ENCODE data around the gene IQSEC1. TPM values are rescaled to one million over a fixed set of nuclear protein-coding genes. Genes with fewer than 3 reads are reported as not detected.

IQSEC1 gene
- total and polyA plus RNA-seq, 2 of the 8 experiments (the other 6 are each of a cell fraction or from before 2014, with no cell fraction given) = 6.8 to 28.8 TPM

- H3K27me3 ChIP-seq (replicated peaks in 1 of 4; ENCODE audit: control insufficient read depth in 3 of 4, extremely low read depth in 1 of 4, insufficient read depth in 3 of 4, low read length in 3 of 4) = no peaks in the 10 kb centered on the region
- H3K36me3 ChIP-seq (ENCODE audit: control insufficient read depth in 2 of 4, insufficient read depth in 4 of 4, low read length in 3 of 4) = no peaks in the 10 kb centered on the region
- no peak overlapping the region for H3K4me2 ChIP-seq (ENCODE audit: insufficient read depth in 1 of 2, low read depth in 2 of 2, low read length in 2 of 2)
- no peak overlapping the region for H3K14ac ChIP-seq (ENCODE audit: insufficient read length)
- ChIA-PET CTCF (ENCODE audit: partially characterized antibody) (interaction anchor here (0.9 to 1.6 kb wide), 5 partner anchors 11 to 554 kb away, joined by 3 to 5 read pairs (median 4); no protein-coding TSS in a partner anchor), POLR2A (ENCODE audit: partially characterized antibody) (no interaction called here)
- no peak overlapping the region for H4K5ac ChIP-seq (ENCODE audit: insufficient read length, low read depth, low read length)
- no peak overlapping the region for H3K23ac ChIP-seq (ENCODE audit: insufficient read length)
- H3K79me2 ChIP-seq (ENCODE audit: control insufficient read depth in 1 of 2, insufficient read depth in 2 of 2, low read length in 2 of 2) = no peaks in the 10 kb centered on the region
- peaks cover 0 to 2% of the 10 kb centered on the region in 2 experiments for H4K20me1 ChIP-seq (replicated peaks in 1 of 2; ENCODE audit: control insufficient read depth in 1 of 2, insufficient read depth in 2 of 2, low read length in 2 of 2)
- H3K18ac ChIP-seq (ENCODE audit: extremely low read depth, low read length) = no peak overlapping the region
- no peak overlapping the region for H3K4me3 ChIP-seq (ENCODE audit: extremely low read depth in 1 of 4, insufficient read depth in 2 of 4, low read depth in 3 of 4, low read length in 4 of 4)
- no peak overlapping the region for H2AK5ac ChIP-seq (ENCODE audit: low read depth, low read length)
- no peak overlapping the region for H4K8ac ChIP-seq (ENCODE audit: extremely low read depth, insufficient read depth, low read length)
- no peak overlapping the region for H4K91ac ChIP-seq (replicated peaks; ENCODE audit: insufficient read length, low read length)
- no peak overlapping the region for H3K27ac ChIP-seq (ENCODE audit: low read depth, low read length)
- DNase-seq (ENCODE audit: low read depth in 1 of 2, low spot score in 2 of 2) = no peak
- no peak overlapping the region for H2BK12ac ChIP-seq (ENCODE audit: low read depth, low read length)
- FAIRE-seq = no peak
- peaks cover 2% of the 10 kb centered on the region; the same call in 1 of the 2 replicates for H3K23me2 ChIP-seq (ENCODE audit: low read depth, low read length)
- no peak overlapping the region for H3K4ac ChIP-seq (replicated peaks; ENCODE audit: insufficient read length, low read depth, low read length)
- H3K9me3 ChIP-seq (ENCODE audit: insufficient read depth in 2 of 2, low read depth in 1 of 2, low read length in 1 of 2) = no peaks in the 10 kb centered on the region
- H3K56ac ChIP-seq (replicated peaks; ENCODE audit: insufficient read length, low read depth, low read length) = no peak overlapping the region
- H2AFZ ChIP-seq (ENCODE audit: low read length) = no peak overlapping the region
- no peak overlapping the region for H3K9ac ChIP-seq (replicated peaks in 1 of 4; ENCODE audit: extremely low read depth in 1 of 4, low read depth in 3 of 4, low read length in 3 of 4)
- peaks cover 0 to 4% (median 3%) of the 10 kb centered on the region in 4 experiments; a peak in 5 of 7 replicates for H3K4me1 ChIP-seq (replicated peaks in 1 of 4; ENCODE audit: control insufficient read depth in 3 of 4, insufficient read depth in 4 of 4, low read length in 3 of 4)
- no peak overlapping the region for H2BK15ac ChIP-seq (ENCODE audit: low read length)
- no peak overlapping the region for H2BK20ac ChIP-seq (ENCODE audit: low read length)
- no peaks in the 10 kb centered on the region for H3K79me1 ChIP-seq (ENCODE audit: low read depth, low read length)
- no peak overlapping the region for H2BK120ac ChIP-seq (replicated peaks; ENCODE audit: low read depth, low read length)
- no peak overlapping the region; the same call in 1 of the 2 replicates for H2BK5ac ChIP-seq (ENCODE audit: low read depth, low read length)
- WGBS, 2 experiments (ENCODE audit: extremely low coverage in 1 of 2, insufficient coverage in 1 of 2, insufficient read length in 1 of 2, insufficient replicate concordance in 2 of 2, low coverage in 1 of 2, low lambda C conversion rate in 2 of 2, missing lambda C conversion rate in 1 of 2) = 83% methylated on average over 18 of the region's 21 CpGs; no CpG with 5 or more reads in 1 of the 2 experiments
- TF ChIP-seq ASH2L (IDR thresholded peaks at IDR 0.05; ENCODE audit: low read length) (no peak), POLR2A (IDR thresholded peaks at IDR 0.05; ENCODE audit: control extremely low read depth in 1 of 2, low read depth in 2 of 2, low read length in 2 of 2) (no peak), CTBP2 (IDR thresholded peaks at IDR 0.05; ENCODE audit: borderline replicate concordance, insufficient read depth, insufficient read length, low read length) (no peak), YY1 (IDR thresholded peaks at IDR 0.05; ENCODE audit: low read depth, low read length) (no peak), SP4 (IDR thresholded peaks at IDR 0.05; ENCODE audit: low read length) (no peak), SP2 (IDR thresholded peaks at IDR 0.05; ENCODE audit: low read length) (no peak), EZH2 (IDR thresholded peaks at IDR 0.05; ENCODE audit: low read depth, low read length, severe bottlenecking) (no peak), FOSL1 (IDR thresholded peaks at IDR 0.05; ENCODE audit: insufficient read depth, low read depth, low read length) (no peak), BRCA1 (IDR thresholded peaks at IDR 0.05; ENCODE audit: low read depth, low read length) (no peak), JUN (IDR thresholded peaks at IDR 0.05; ENCODE audit: low read depth, low read length) (no peak), RAD21 (IDR thresholded peaks at IDR 0.05 in 1 of 2, conservative IDR thresholded peaks at IDR 0.05 in 1 of 2; ENCODE audit: low read depth in 2 of 2, low read length in 2 of 2) (no peak)
Observed at GRCh38 chr3:13095408-13095937, 22.2 kb upstream of the IQSEC1 start.
